Measurements from ENCODE around the gene P2RX6. TPM values are rescaled to one million over a fixed set of nuclear protein-coding genes. Genes with fewer than 3 reads are reported as not detected.

Gene P2RX6
- total and polyA plus RNA-seq, 2 experiments from 2014 or later, result 3.3 to 8.0 TPM

DNA sequence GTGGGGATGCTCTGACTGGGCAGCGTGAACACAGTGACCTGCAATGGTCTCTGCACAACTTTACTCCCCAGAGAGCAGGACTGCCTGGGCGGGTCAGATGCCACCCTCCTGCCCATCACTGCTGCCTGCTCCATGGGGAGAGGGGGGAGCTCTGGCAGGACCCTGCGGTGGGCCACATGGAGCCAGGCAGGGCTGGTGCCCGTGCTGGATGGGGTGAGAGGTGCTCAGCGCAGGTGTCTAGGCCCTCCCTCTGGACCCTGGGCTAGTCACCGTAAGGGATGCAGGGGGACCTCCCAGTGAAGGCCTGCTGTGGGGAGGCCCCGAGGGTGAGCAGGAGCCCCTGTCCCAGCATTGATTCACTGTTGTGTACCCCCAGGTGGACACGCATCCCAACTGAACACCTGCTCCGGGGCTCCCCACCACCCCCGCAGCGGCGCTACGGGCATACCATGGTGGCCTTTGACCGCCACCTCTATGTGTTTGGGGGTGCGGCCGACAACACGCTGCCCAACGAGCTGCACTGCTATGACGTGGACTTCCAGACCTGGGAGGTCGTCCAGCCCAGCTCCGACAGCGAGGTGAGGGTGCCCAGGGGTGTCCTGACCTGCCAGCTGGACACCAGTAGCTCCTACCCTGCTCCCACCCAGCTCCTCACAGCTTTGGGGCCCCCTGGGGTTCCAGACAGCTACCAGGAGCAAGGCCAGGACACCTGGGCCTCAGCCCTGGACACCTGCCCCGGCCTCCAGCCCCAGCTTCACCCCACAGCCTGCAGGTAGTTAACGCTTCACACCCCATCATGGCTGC lies 23.5 kb upstream of the P2RX6 start:
- Histone ChIP-seq H3K27me3 (no peaks in the 10 kb centered on the region), H3K79me2 (no peaks in the 10 kb centered on the region), H3K9me2 (replicated peaks; ENCODE audit: insufficient read depth) (no peaks in the 10 kb centered on the region), H3K9me3 (ENCODE audit: low read depth) (no peaks in the 10 kb centered on the region), H3K4me2 (no peak overlapping the region), H3K27ac (no peak overlapping the region), H3K4me1 (ENCODE audit: insufficient read depth) (no peaks in the 10 kb centered on the region), H3K36me3 (replicated peaks; ENCODE audit: insufficient read depth, low read depth) (no peaks in the 10 kb centered on the region), H3K4me3 (no peak overlapping the region), H2AFZ (no peak overlapping the region), H4K20me1 (ENCODE audit: insufficient read depth, poor library complexity, severe bottlenecking) (no peaks in the 10 kb centered on the region)
- TF ChIP-seq EZH2 (IDR thresholded peaks at IDR 0.05; ENCODE audit: borderline replicate concordance), result no peak
- TF ChIP-seq EZH2phosphoT487 (IDR thresholded peaks at IDR 0.05; ENCODE audit: low read depth, severe bottlenecking, unreplicated experiment), result no peak
- TF ChIP-seq, protein P1, sequence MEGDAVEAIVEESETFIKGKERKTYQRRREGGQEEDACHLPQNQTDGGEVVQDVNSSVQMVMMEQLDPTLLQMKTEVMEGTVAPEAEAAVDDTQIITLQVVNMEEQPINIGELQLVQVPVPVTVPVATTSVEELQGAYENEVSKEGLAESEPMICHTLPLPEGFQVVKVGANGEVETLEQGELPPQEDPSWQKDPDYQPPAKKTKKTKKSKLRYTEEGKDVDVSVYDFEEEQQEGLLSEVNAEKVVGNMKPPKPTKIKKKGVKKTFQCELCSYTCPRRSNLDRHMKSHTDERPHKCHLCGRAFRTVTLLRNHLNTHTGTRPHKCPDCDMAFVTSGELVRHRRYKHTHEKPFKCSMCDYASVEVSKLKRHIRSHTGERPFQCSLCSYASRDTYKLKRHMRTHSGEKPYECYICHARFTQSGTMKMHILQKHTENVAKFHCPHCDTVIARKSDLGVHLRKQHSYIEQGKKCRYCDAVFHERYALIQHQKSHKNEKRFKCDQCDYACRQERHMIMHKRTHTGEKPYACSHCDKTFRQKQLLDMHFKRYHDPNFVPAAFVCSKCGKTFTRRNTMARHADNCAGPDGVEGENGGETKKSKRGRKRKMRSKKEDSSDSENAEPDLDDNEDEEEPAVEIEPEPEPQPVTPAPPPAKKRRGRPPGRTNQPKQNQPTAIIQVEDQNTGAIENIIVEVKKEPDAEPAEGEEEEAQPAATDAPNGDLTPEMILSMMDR (IDR thresholded peaks at IDR 0.05; ENCODE audit: poor library complexity), result no peak
- no peak for DNase-seq (ENCODE audit: low spot score)
- WGBS (ENCODE audit: low lambda C conversion rate, missing lambda C conversion rate), result 97% methylated on average over 24 of the region's 24 CpGs

DNA sequence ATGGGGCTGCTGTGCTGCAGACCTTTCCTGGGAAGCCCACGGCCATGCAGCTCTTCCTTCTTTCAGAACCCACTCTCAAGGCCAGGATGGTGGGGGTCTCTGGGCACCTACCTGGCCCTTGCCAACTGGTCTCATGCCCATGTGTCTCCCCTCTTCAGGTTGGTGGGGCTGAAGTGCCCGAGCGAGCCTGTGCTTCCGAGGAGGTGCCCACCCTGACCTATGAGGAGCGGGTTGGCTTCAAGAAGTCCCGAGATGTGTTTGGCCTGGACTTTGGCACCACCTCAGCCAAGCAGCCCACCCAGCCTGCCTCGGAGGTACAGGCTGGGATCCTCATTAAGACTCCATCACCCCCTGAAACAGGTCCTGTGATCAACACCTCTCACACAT lies 22.9 kb upstream of the P2RX6 start:
- H2AFZ ChIP-seq, result no peak overlapping the region
- WGBS (ENCODE audit: low lambda C conversion rate, missing lambda C conversion rate), result 87% methylated on average over 7 of the region's 7 CpGs
- H4K20me1 ChIP-seq (ENCODE audit: insufficient read depth, poor library complexity, severe bottlenecking), result no peaks in the 10 kb centered on the region
- H3K4me1 ChIP-seq (ENCODE audit: insufficient read depth), result no peaks in the 10 kb centered on the region
- TF ChIP-seq EZH2phosphoT487 (IDR thresholded peaks at IDR 0.05; ENCODE audit: low read depth, severe bottlenecking, unreplicated experiment), result no peak
- TF ChIP-seq, protein P1 (IDR thresholded peaks at IDR 0.05; ENCODE audit: poor library complexity), result no peak
- H3K4me3 ChIP-seq, result no peak overlapping the region
- H3K9me2 ChIP-seq (replicated peaks; ENCODE audit: insufficient read depth), result no peaks in the 10 kb centered on the region
- H3K27me3 ChIP-seq, result no peaks in the 10 kb centered on the region
- DNase-seq (ENCODE audit: low spot score), result no peak
- H3K36me3 ChIP-seq (replicated peaks; ENCODE audit: insufficient read depth, low read depth), result no peaks in the 10 kb centered on the region
- H3K9me3 ChIP-seq (ENCODE audit: low read depth), result no peaks in the 10 kb centered on the region
- H3K4me2 ChIP-seq, result no peak overlapping the region
- H3K79me2 ChIP-seq, result no peaks in the 10 kb centered on the region
- no peak overlapping the region for H3K27ac ChIP-seq

DNA sequence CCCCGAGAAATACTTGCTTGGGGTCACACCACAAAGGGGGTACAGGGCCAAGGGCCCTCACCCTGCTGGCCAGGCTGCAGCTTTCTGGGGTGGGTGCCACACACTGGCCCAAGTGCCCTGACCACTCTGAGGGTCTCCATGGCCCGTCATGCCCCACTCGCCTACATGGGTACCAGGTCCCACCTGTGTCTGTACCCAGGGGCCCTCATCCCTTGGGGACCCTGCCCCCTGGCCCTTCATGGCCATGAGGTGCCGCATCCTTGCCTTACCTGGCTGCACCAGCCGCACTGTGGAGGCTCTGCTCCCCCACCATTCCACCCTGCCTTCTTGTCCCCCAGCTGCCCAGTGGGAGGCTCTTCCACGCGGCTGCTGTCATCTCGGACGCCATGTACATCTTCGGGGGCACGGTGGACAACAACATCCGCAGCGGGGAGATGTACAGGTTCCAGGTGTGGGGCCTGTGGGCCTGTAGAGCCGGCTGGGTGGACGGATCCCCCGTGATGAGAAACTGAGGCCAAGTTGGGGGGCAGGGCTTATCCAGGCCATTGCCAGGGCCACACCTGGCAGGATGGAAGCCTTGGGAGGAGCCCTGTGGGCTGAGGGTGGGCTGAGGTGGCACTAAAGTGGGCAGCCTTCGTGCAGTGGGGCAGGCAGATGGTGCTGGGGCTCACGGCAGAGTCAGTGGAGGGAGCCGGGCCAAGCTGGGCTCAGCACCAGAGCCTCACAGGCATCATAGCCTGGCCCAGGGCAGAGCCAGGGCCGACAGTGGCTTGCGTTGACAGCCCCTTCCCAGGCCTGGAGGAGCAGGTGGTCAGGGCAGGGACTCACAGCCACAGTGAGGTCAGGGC lies 22.3 kb upstream of the P2RX6 start:
- no peak overlapping the region for H3K4me2 ChIP-seq
- 92% methylated on average over 21 of the region's 21 CpGs for WGBS (ENCODE audit: low lambda C conversion rate, missing lambda C conversion rate)
- H3K27me3 ChIP-seq, result no peaks in the 10 kb centered on the region
- H3K27ac ChIP-seq, result no peak overlapping the region
- no peaks in the 10 kb centered on the region for H3K36me3 ChIP-seq (replicated peaks; ENCODE audit: insufficient read depth, low read depth)
- H3K4me1 ChIP-seq (ENCODE audit: insufficient read depth), result no peaks in the 10 kb centered on the region
- no peaks in the 10 kb centered on the region for H3K9me3 ChIP-seq (ENCODE audit: low read depth)
- H2AFZ ChIP-seq, result no peak overlapping the region
- no peaks in the 10 kb centered on the region for H4K20me1 ChIP-seq (ENCODE audit: insufficient read depth, poor library complexity, severe bottlenecking)
- H3K79me2 ChIP-seq, result no peaks in the 10 kb centered on the region
- no peak overlapping the region for H3K4me3 ChIP-seq
- TF ChIP-seq EZH2 (IDR thresholded peaks at IDR 0.05; ENCODE audit: borderline replicate concordance), result no peak
- no peak for TF ChIP-seq EZH2phosphoT487 (IDR thresholded peaks at IDR 0.05; ENCODE audit: low read depth, severe bottlenecking, unreplicated experiment)
- TF ChIP-seq, protein P1 (IDR thresholded peaks at IDR 0.05; ENCODE audit: poor library complexity), result no peak
- H3K9me2 ChIP-seq (replicated peaks; ENCODE audit: insufficient read depth), result no peaks in the 10 kb centered on the region
- no peak for DNase-seq (ENCODE audit: low spot score)

All from hepatocyte (in vitro differentiated cells).